Activated naive CD4-positive, alpha-beta T cell treated with anti-CD3 and anti-CD28 coated beads, Interleukin-2, amount 10 ng/mL, durations not matched to agents 7 days and 5 days (primary cell): ENCODE data around the gene MGME1.

ENCODE experiments used
- CTCF ChIA-PET: fragments of 350-600 bp; sonication (Branson Sonifier 250); formaldehyde crosslinking; loops from one replicate; lab custom pipeline; 2021; ENCODE audit warnings: antibody characterized with exemption; lab: Charles Lee
- DNase-seq: peaks from one replicate; pipeline ENCODE4 v3.0.0-alpha.2; 2020
- H3K27ac Mint-ChIP-seq: one replicate; pipeline ENCODE4 v1.8.0; 2021; ENCODE audit warnings: mild to moderate bottlenecking, moderate library complexity, mixed read lengths
- H3K27me3 Mint-ChIP-seq: one replicate; pipeline ENCODE4 v1.8.0; 2021; ENCODE audit warnings: mild to moderate bottlenecking, mixed read lengths
- H3K36me3 Mint-ChIP-seq: one replicate; pipeline ENCODE4 v1.8.0; 2021; ENCODE audit warnings: mixed read lengths
- H3K4me1 Mint-ChIP-seq: one replicate; pipeline ENCODE4 v1.8.0; 2021; ENCODE audit warnings: mixed read lengths
- H3K4me3 Mint-ChIP-seq: one replicate; pipeline ENCODE4 v1.8.0; 2021; ENCODE audit warnings: mild to moderate bottlenecking, moderate library complexity, mixed read lengths
- H3K9me3 Mint-ChIP-seq: one replicate; pipeline ENCODE4 v1.8.0; 2021; ENCODE audit warnings: mixed read lengths

Gene MGME1

GRCh38 chr20:17968366-17969277, at the start of gene MGME1, which contains the start of gene SNX5:
Gene MGME1 (plus strand): TSS chr20:17969018. CDS start chr20:17969860, 842 bp downstream.
Gene SNX5 (minus strand): TSS chr20:17968794. CDS start chr20:17968425, 369 bp downstream.
- H3K4me3 Mint-ChIP-seq = peak within 1 kb of the TSS; percentile 100
- H3K36me3 Mint-ChIP-seq = peaks cover 66% of the 10 kb centered on the region
- DNase-seq = peak; percentile 100
- CTCF ChIA-PET = interaction anchor here (0.7 to 2.9 kb wide), 3 partner anchors 9 to 28 kb away, joined by 5 to 11 read pairs (median 8); no protein-coding TSS in a partner anchor
- H3K4me1 Mint-ChIP-seq = peaks cover 55% of the 10 kb centered on the region
- H3K9me3 Mint-ChIP-seq = no peaks in the 10 kb centered on the region
- H3K27me3 Mint-ChIP-seq = peaks cover 5% of the 10 kb centered on the region
- peak within 1 kb of the TSS; percentile 100 for H3K27ac Mint-ChIP-seq

GRCh38 chr20:17919149-17919548, 49.7 kb upstream of the MGME1 start:
- no peak overlapping the region for H3K4me3 Mint-ChIP-seq
- DNase-seq = no peak
- H3K9me3 Mint-ChIP-seq = no peaks in the 10 kb centered on the region
- CTCF ChIA-PET = no interaction called here
- peaks cover 43% of the 10 kb centered on the region for H3K27me3 Mint-ChIP-seq
- no peak overlapping the region for H3K27ac Mint-ChIP-seq
- peaks cover 3% of the 10 kb centered on the region for H3K4me1 Mint-ChIP-seq
- no peaks in the 10 kb centered on the region for H3K36me3 Mint-ChIP-seq

GRCh38 chr20:17921774-17922173, 47.0 kb upstream of the MGME1 start:
- DNase-seq = no peak
- H3K27ac Mint-ChIP-seq = no peak overlapping the region
- H3K36me3 Mint-ChIP-seq = no peaks in the 10 kb centered on the region
- CTCF ChIA-PET = no interaction called here
- H3K4me3 Mint-ChIP-seq = no peak overlapping the region
- H3K9me3 Mint-ChIP-seq = no peaks in the 10 kb centered on the region
- H3K4me1 Mint-ChIP-seq = no peaks in the 10 kb centered on the region
- H3K27me3 Mint-ChIP-seq = peaks cover 42% of the 10 kb centered on the region

GRCh38 chr20:17925141-17925939, 43.5 kb upstream of the MGME1 start:
- no peak overlapping the region for H3K4me3 Mint-ChIP-seq
- H3K27me3 Mint-ChIP-seq = peaks cover 37% of the 10 kb centered on the region
- no peak for DNase-seq
- H3K9me3 Mint-ChIP-seq = no peaks in the 10 kb centered on the region
- CTCF ChIA-PET = interaction anchor here (0.6 kb wide), 1 partner anchor 16 kb away, joined by 3 read pairs; no protein-coding TSS in a partner anchor
- H3K27ac Mint-ChIP-seq = no peak overlapping the region
- no peaks in the 10 kb centered on the region for H3K4me1 Mint-ChIP-seq
- H3K36me3 Mint-ChIP-seq = no peaks in the 10 kb centered on the region

GRCh38 chr20:17925940-17926300, 42.9 kb upstream of the MGME1 start:
- H3K27me3 Mint-ChIP-seq = peaks cover 37% of the 10 kb centered on the region
- H3K4me1 Mint-ChIP-seq = no peaks in the 10 kb centered on the region
- H3K36me3 Mint-ChIP-seq = no peaks in the 10 kb centered on the region
- no peak for DNase-seq
- H3K9me3 Mint-ChIP-seq = no peaks in the 10 kb centered on the region
- H3K27ac Mint-ChIP-seq = no peak overlapping the region
- H3K4me3 Mint-ChIP-seq = no peak overlapping the region
- CTCF ChIA-PET = interaction anchor here (0.6 kb wide), 1 partner anchor 17 kb away, joined by 3 read pairs; no protein-coding TSS in a partner anchor

GRCh38 chr20:17928211-17928611, 40.6 kb upstream of the MGME1 start:
- no peak for DNase-seq
- no peaks in the 10 kb centered on the region for H3K36me3 Mint-ChIP-seq
- H3K9me3 Mint-ChIP-seq = no peaks in the 10 kb centered on the region
- H3K27ac Mint-ChIP-seq = no peak overlapping the region
- peaks cover 34% of the 10 kb centered on the region for H3K27me3 Mint-ChIP-seq
- no peak overlapping the region for H3K4me3 Mint-ChIP-seq
- H3K4me1 Mint-ChIP-seq = no peaks in the 10 kb centered on the region
- CTCF ChIA-PET = no interaction called here

- CTCF ChIA-PET = no interaction called here
- peaks cover 30% of the 10 kb centered on the region for H3K27me3 Mint-ChIP-seq
Measured at GRCh38 chr20:17928633-17929311, 40.0 kb upstream of the MGME1 start.

GRCh38 chr20:17931513-17931912, 37.3 kb upstream of the MGME1 start:
- no peak for DNase-seq
- H3K9me3 Mint-ChIP-seq = no peaks in the 10 kb centered on the region
- no peak overlapping the region for H3K27ac Mint-ChIP-seq
- CTCF ChIA-PET = no interaction called here
- no peaks in the 10 kb centered on the region for H3K36me3 Mint-ChIP-seq
- peaks cover 12% of the 10 kb centered on the region for H3K27me3 Mint-ChIP-seq
- no peak overlapping the region for H3K4me3 Mint-ChIP-seq
- H3K4me1 Mint-ChIP-seq = no peaks in the 10 kb centered on the region

More at GRCh38 chr20:17928633-17929311, 40.0 kb upstream of the MGME1 start:
- Mint-ChIP-seq H3K4me1 (no peaks in the 10 kb centered on the region), H3K36me3 (no peaks in the 10 kb centered on the region), H3K4me3 (no peak overlapping the region), H3K27ac (no peak overlapping the region), H3K9me3 (no peaks in the 10 kb centered on the region)
- no peak for DNase-seq

GRCh38 chr20:17932396-17932795, 36.4 kb upstream of the MGME1 start:
- H3K36me3 Mint-ChIP-seq = no peaks in the 10 kb centered on the region
- no peaks in the 10 kb centered on the region for H3K4me1 Mint-ChIP-seq
- peaks cover 8% of the 10 kb centered on the region for H3K27me3 Mint-ChIP-seq
- H3K4me3 Mint-ChIP-seq = no peak overlapping the region
- CTCF ChIA-PET = no interaction called here
- H3K27ac Mint-ChIP-seq = no peak overlapping the region
- H3K9me3 Mint-ChIP-seq = no peaks in the 10 kb centered on the region
- no peak for DNase-seq

- H3K4me3 Mint-ChIP-seq = no peak overlapping the region
- no peaks in the 10 kb centered on the region for H3K36me3 Mint-ChIP-seq
- H3K27ac Mint-ChIP-seq = no peak overlapping the region
- CTCF ChIA-PET = no interaction called here
- H3K27me3 Mint-ChIP-seq = peaks cover 7% of the 10 kb centered on the region
- no peak for DNase-seq
- H3K9me3 Mint-ChIP-seq = no peaks in the 10 kb centered on the region
- no peaks in the 10 kb centered on the region for H3K4me1 Mint-ChIP-seq
Measured at GRCh38 chr20:17933121-17933520, 35.7 kb upstream of the MGME1 start.

- CTCF ChIA-PET = no interaction called here
Measured at GRCh38 chr20:17933711-17934110, 35.1 kb upstream of the MGME1 start.

GRCh38 chr20:17934141-17934862, 34.5 kb upstream of the MGME1 start:
- no peak overlapping the region for H3K4me3 Mint-ChIP-seq
- CTCF ChIA-PET = no interaction called here
- no peak for DNase-seq

More at GRCh38 chr20:17933711-17934110, 35.1 kb upstream of the MGME1 start:
- Mint-ChIP-seq H3K36me3 (no peaks in the 10 kb centered on the region), H3K27ac (no peak overlapping the region), H3K9me3 (no peaks in the 10 kb centered on the region), H3K27me3 (peaks cover 7% of the 10 kb centered on the region), H3K4me1 (no peaks in the 10 kb centered on the region), H3K4me3 (no peak overlapping the region)
- DNase-seq = no peak

GRCh38 chr20:17935186-17935585, 33.6 kb upstream of the MGME1 start:
- Mint-ChIP-seq H3K4me1 (peaks cover 12% of the 10 kb centered on the region), H3K27me3 (peaks cover 4% of the 10 kb centered on the region), H3K9me3 (no peaks in the 10 kb centered on the region), H3K36me3 (peaks cover 2% of the 10 kb centered on the region), H3K4me3 (no peak overlapping the region), H3K27ac (no peak overlapping the region)
- DNase-seq = no peak
- CTCF ChIA-PET = interaction anchor here (0.6 to 1.0 kb wide), 2 partner anchors 8 to 412 kb away, joined by 3 read pairs; no protein-coding TSS in a partner anchor

More at GRCh38 chr20:17934141-17934862, 34.5 kb upstream of the MGME1 start:
- peaks cover 4% of the 10 kb centered on the region for H3K4me1 Mint-ChIP-seq
- H3K27ac Mint-ChIP-seq = no peak overlapping the region
- no peaks in the 10 kb centered on the region for H3K9me3 Mint-ChIP-seq
- peaks cover 7% of the 10 kb centered on the region for H3K27me3 Mint-ChIP-seq
- peaks cover 1% of the 10 kb centered on the region for H3K36me3 Mint-ChIP-seq
